Fibroblast of lung (primary cell): ENCODE results near the gene ARHGAP28. TPM values are rescaled to one million over a fixed set of nuclear protein-coding genes. Genes with fewer than 3 reads are reported as not detected.

ENCODE experiments used
- DNase-seq, 2 donors: peaks; one replicate each; pipeline versions ENCODE4 v3.0.0 to v3.0.0-alpha.2; 2010; ENCODE audit warnings: low read depth in 2 of 2
- H2AFZ ChIP-seq: 2 replicates; pipeline ENCODE4 v1.5.1; 2012; ENCODE audit warnings: low read length, control low read depth, inconsistent platforms
- H3K27ac ChIP-seq: 2 replicates; pipeline ENCODE4 v1.5.1; 2011; ENCODE audit warnings: low read length, control low read depth; ENCODE audit not compliant: insufficient read depth
- H3K27me3 ChIP-seq: 2 replicates; pipeline ENCODE4 v1.5.1; 2011; ENCODE audit warnings: mild to moderate bottlenecking, low read length; ENCODE audit not compliant: control insufficient read depth, insufficient read depth
- H3K36me3 ChIP-seq: 2 replicates; pipeline ENCODE4 v1.5.1; 2011; ENCODE audit warnings: low read length; ENCODE audit not compliant: control insufficient read depth, insufficient read depth
- H3K4me1 ChIP-seq: 2 replicates; pipeline ENCODE4 v1.5.1; 2011; ENCODE audit warnings: low read length; ENCODE audit not compliant: control insufficient read depth, insufficient read depth; ENCODE audit errors: extremely low read depth
- H3K4me2 ChIP-seq: 2 replicates; pipeline ENCODE4 v1.5.1; 2011; ENCODE audit warnings: low read length, control low read depth; ENCODE audit not compliant: insufficient read depth; ENCODE audit errors: extremely low read depth
- H3K4me3 ChIP-seq, 4 experiments: fragments of 200-600 bp in 1 of 4; sonication (generic) in 1 of 4; replicated peaks in 1 of 4; 2 replicates each; pipeline ENCODE4 v1.5.1; 2011 to 2016; ENCODE audit warnings: low read length in 4 of 4, low read depth in 3 of 4, mild to moderate bottlenecking in 3 of 4, control low read depth in 2 of 4, inconsistent platforms in 1 of 4, mixed read lengths in 1 of 4; ENCODE audit not compliant: insufficient read depth in 1 of 4; ENCODE audit errors: control extremely low read depth in 1 of 4
- H3K79me2 ChIP-seq: 2 replicates; pipeline ENCODE4 v1.5.1; 2012; ENCODE audit warnings: mild to moderate bottlenecking, low read length, inconsistent platforms; ENCODE audit not compliant: control insufficient read depth, insufficient read depth
- H3K9ac ChIP-seq: 2 replicates; pipeline ENCODE4 v1.5.1; 2011; ENCODE audit warnings: mild to moderate bottlenecking, low read length, control low read depth; ENCODE audit not compliant: insufficient read depth
- H3K9me3 ChIP-seq: 2 replicates; pipeline ENCODE4 v1.5.1; 2012; ENCODE audit warnings: low read depth, low read length; ENCODE audit not compliant: control insufficient read depth, insufficient read depth
- H4K20me1 ChIP-seq: 2 replicates; pipeline ENCODE4 v1.5.1; 2011; ENCODE audit warnings: low read length; ENCODE audit not compliant: control insufficient read depth, insufficient read depth; ENCODE audit errors: extremely low read depth
- EZH2 ChIP-seq: IDR thresholded peaks from 2 replicates; pipeline ENCODE4 v1.5.1; 2012; ENCODE audit warnings: low read length, control low read depth, mild to moderate bottlenecking; ENCODE audit errors: missing control alignments
- polyA plus RNA-seq, 2 donors: library from polyadenylated mRNA; depleted of rRNA in 1 of 2; stranded (reverse) in 1 of 2; unstranded in 1 of 2; fragments of >200 nt; gene quantifications; 2 replicates each; pipeline ENCODE4 v1.2.1, GENCODE V29; 2011 to 2012; ENCODE audit warnings: missing spikeins in 1 of 2
- total RNA-seq: library from RNA; depleted of rRNA; stranded (reverse); fragments of >200 nt; gene quantifications from 2 replicates; pipeline ENCODE4 v1.2.1, GENCODE V29; 2014
- TF ChIP-seq, protein P1 (sequence below), 2 donors: IDR thresholded peaks in 1 of 2; conservative IDR thresholded peaks in 1 of 2; 1 replicate in 1 of 2; 2 replicates in 1 of 2; pipeline ENCODE4 v1.5.1; 2011 to 2012; ENCODE audit warnings: low read length in 2 of 2, control low read depth in 1 of 2, inconsistent platforms in 1 of 2, low read depth in 1 of 2, mild to moderate bottlenecking in 1 of 2

Gene ARHGAP28
- total and polyA plus RNA-seq, 2 donors (not counting 1 experiment from before 2014, with no cell fraction given): 3.3 to 35.0 TPM

DNA sequence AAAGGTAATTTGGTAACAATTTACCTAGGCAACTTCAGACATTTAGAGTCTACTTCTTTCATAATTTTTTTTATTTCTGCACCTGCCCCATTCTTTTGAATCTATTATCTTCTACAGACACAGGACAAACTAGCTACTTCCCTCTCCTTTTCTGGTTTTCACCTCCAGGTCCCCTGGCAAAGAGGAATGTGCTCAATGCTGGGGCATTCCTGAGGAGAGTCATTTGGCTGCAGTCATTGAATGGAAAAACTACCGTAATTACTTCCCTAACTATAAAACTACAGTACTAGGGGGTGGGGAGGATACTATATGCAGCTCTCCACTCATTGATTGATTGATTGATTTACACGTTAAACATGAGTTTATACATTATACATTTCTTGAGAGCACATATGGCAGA is 11.2 kb upstream of the ARHGAP28 start:
- no peaks in the 10 kb centered on the region for H3K79me2 ChIP-seq
- H3K27ac ChIP-seq: no peak overlapping the region
- H3K4me2 ChIP-seq: no peak overlapping the region
- H3K9ac ChIP-seq: no peak overlapping the region
- no peak overlapping the region for H2AFZ ChIP-seq
- no peak for DNase-seq
- no peaks in the 10 kb centered on the region for H4K20me1 ChIP-seq
- H3K4me1 ChIP-seq: peaks cover 2% of the 10 kb centered on the region
- H3K4me3 ChIP-seq: no peak overlapping the region
- TF ChIP-seq, protein P1, sequence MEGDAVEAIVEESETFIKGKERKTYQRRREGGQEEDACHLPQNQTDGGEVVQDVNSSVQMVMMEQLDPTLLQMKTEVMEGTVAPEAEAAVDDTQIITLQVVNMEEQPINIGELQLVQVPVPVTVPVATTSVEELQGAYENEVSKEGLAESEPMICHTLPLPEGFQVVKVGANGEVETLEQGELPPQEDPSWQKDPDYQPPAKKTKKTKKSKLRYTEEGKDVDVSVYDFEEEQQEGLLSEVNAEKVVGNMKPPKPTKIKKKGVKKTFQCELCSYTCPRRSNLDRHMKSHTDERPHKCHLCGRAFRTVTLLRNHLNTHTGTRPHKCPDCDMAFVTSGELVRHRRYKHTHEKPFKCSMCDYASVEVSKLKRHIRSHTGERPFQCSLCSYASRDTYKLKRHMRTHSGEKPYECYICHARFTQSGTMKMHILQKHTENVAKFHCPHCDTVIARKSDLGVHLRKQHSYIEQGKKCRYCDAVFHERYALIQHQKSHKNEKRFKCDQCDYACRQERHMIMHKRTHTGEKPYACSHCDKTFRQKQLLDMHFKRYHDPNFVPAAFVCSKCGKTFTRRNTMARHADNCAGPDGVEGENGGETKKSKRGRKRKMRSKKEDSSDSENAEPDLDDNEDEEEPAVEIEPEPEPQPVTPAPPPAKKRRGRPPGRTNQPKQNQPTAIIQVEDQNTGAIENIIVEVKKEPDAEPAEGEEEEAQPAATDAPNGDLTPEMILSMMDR (conservative IDR thresholded peaks at IDR 0.05 in 1 of 2, IDR thresholded peaks at IDR 0.05 in 1 of 2; ENCODE audit: low read depth in 1 of 2, low read length in 2 of 2): no peak
- TF ChIP-seq EZH2: no peak
- H3K9me3 ChIP-seq: no peaks in the 10 kb centered on the region
- no peaks in the 10 kb centered on the region for H3K27me3 ChIP-seq
- H3K36me3 ChIP-seq: no peaks in the 10 kb centered on the region

DNA sequence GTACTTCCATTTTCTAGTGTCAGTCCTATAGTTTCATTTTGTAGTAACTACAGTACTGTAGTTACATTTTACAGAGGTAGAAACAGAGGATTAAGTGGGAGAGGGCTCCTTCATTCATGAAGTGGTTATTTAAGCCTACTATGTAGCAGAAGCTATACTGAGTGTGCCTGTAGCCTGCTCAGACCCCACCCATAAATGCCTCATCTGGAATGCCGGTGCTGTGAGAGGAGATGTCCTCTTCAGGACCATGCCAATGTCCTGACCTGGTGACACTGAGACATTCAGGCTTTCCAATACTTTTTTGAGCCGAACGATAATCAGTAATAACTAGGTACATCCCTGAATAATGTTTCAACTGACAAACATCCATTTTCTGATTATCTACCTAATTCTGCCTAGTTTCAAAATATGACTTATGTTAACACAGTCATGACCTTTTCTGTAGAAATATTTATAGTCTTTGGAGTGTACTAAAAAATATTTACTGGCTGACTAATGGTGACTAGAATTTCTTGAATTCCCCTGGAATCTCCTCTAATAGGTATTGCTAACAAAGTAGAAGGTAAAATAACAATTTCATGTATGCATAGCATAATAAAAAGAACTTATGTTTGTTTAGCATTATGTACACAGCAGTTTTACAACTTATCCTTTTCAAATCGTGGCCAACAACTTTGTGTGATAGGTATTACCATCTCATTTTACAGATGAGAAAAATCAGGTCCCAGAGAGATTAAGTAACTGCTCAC is 10.2 kb upstream of the ARHGAP28 start:
- no peak overlapping the region for H3K9ac ChIP-seq
- no peak for DNase-seq
- H2AFZ ChIP-seq: no peak overlapping the region
- no peaks in the 10 kb centered on the region for H3K9me3 ChIP-seq
- H3K27me3 ChIP-seq: no peaks in the 10 kb centered on the region
- H3K4me2 ChIP-seq: no peak overlapping the region
- H3K79me2 ChIP-seq: no peaks in the 10 kb centered on the region
- TF ChIP-seq EZH2: no peak
- H3K27ac ChIP-seq: no peak overlapping the region
- no peak overlapping the region for H3K4me3 ChIP-seq
- H3K36me3 ChIP-seq: no peaks in the 10 kb centered on the region
- peaks cover 2% of the 10 kb centered on the region for H3K4me1 ChIP-seq
- no peaks in the 10 kb centered on the region for H4K20me1 ChIP-seq

DNA sequence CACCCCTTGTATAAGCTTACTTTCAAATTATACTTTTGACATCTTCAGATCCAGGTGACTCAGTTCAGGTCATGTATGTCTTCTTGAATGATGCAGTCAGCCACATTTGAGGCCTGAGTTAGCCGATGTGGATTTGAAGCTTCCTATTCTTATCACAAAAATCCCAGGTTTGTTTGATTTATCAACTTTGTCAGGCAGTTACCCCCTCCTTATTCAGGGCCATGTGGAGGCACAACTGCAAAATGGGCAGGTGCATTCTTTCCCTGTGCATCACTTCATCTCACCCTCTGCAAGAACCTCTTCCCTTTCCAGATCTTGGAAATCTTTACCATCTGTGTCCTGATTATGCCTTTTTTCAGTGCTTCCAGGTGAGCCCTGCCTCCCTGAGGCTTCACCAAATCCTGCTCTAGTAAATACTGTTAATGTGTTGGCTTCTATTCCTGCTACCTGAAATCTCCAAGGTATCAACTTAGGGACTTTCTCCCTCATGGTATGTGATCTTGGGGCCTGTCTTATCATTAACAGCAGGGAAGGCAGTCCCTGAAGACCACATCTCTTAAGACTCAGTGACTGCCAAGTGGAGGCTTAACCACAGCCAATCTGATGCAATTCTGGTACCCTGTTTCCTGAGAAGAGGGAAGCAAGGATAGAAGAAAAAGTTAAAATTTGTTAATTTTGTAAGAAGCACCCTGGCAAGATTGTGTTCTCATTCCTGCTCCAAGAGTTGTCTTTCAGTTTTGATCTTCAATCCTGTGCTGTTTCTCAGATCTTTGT is 9.4 kb upstream of the ARHGAP28 start:
- H3K9ac ChIP-seq: no peak overlapping the region
- H3K79me2 ChIP-seq: no peaks in the 10 kb centered on the region
- H3K4me1 ChIP-seq: peaks cover 2% of the 10 kb centered on the region
- no peaks in the 10 kb centered on the region for H4K20me1 ChIP-seq
- H3K27me3 ChIP-seq: no peaks in the 10 kb centered on the region
- H3K9me3 ChIP-seq: no peaks in the 10 kb centered on the region
- no peak for TF ChIP-seq EZH2
- TF ChIP-seq, protein P1 (conservative IDR thresholded peaks at IDR 0.05 in 1 of 2, IDR thresholded peaks at IDR 0.05 in 1 of 2; ENCODE audit: low read depth in 1 of 2, low read length in 2 of 2): no peak
- no peaks in the 10 kb centered on the region for H3K36me3 ChIP-seq
- no peak overlapping the region for H3K27ac ChIP-seq
- no peak overlapping the region for H2AFZ ChIP-seq
- no peak overlapping the region for H3K4me3 ChIP-seq
- no peak overlapping the region for H3K4me2 ChIP-seq
- DNase-seq: no peak
